HG03066 (cell line): Measurements from ENCODE around the gene HSD3B2.

Experiments
- ATAC-seq: cut with Tn5 transposase; IDR thresholded peaks from one replicate; pipeline ENCODE4 v1.9.1; 2021; ENCODE audit warnings: low read depth; ENCODE audit not compliant: unreplicated experiment

The HSD3B2 gene

GRCh38 chr1:119394085-119394484, 20.9 kb upstream of the HSD3B2 start:
- ATAC-seq: no peak

- no peak for ATAC-seq
Observed at GRCh38 chr1:119396982-119397381, 18.0 kb upstream of the HSD3B2 start.

GRCh38 chr1:119397986-119398385, 17.0 kb upstream of the HSD3B2 start:
- ATAC-seq: no peak

DNA sequence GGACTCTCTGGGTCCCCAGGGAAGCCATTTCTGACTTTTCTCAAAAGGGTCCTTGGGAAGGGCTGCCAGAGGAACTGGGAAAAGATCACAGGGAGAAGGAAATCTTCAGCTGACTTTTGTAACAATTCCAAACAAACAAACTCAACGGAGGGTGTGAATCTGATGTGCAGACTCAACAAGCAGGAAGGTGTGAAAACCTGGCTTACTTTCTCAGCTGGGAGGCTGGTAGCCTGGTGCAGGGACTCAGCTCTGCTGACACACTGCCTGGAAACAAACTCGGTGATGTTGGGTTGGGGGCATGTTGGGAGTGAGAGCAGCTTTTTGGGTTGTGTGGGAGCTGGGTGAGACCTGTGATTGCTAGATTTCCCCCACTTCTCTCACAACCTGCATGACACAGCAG, 10.2 kb upstream of the HSD3B2 start:
- ATAC-seq: no peak

DNA sequence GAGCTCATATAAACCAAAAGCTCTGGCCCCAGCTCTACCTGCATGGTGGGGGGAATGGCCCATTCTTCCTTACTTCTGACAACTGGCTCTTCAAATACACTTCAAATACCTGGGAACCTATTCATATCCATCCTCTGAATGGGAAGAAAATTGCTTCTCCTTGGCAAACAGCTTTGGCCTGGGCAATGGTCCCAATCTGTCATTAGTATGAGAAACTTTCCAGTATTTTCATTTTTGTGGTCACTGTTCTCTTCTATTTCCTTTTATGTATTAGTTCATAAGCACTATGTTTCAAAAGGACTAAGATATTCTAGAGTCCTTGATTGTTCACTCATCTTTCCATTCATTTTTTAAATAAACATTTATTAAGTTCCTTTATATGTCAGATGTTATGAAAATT, 5.2 kb upstream of the HSD3B2 start:
- no peak for ATAC-seq

- no peak for ATAC-seq
Observed at GRCh38 chr1:119410961-119411360, 4.0 kb upstream of the HSD3B2 start.

GRCh38 chr1:119416006-119416640, 1.2 kb downstream of the HSD3B2 start:
- ATAC-seq: no peak

GRCh38 chr1:119419109-119419508, 4.2 kb downstream of the HSD3B2 start:
- no peak for ATAC-seq

DNA sequence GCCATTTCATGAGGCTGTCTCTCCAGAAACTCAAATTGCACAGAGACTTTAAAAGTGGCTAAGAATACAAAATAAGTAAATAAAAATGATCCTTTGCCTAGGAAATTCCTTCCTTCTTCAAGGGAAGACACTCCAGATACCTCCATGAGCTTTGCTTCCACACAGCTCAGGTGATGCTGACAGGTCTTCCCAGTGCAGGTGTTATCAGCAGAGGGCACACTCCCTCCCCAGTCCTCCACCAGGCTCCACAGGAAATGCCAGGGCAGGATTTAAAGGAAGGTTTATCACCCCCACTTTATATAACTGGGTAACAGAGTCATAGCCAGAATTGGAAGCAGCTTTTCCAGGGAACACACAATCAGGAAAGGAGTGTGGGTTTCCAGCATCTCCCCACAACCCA, 5.7 kb downstream of the HSD3B2 start:
- ATAC-seq: no peak

- ATAC-seq: no peak
Observed at GRCh38 chr1:119422631-119423030, 7.7 kb downstream of the HSD3B2 start.

DNA sequence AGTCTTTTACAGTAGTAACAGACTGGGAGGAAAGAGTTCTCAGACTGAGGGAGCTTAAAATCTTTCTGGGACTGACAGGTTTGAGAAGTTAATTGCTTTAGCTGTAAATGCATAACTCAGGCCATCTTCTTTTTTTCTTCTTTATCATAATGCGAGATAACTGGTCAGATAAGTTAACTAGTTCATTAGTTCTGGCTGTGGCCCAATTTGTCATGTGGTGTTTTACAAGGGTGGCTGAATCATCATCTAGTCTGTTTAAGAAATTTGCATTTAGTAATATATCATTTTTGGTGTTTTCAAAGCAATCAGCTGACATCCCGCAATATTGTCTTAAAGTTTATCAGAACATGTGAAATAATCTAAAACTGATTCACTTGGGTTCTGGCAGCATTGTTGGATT, 14.0 kb downstream of the HSD3B2 start:
- ATAC-seq: no peak

GRCh38 chr1:119429687-119430086, 14.7 kb downstream of the HSD3B2 start:
- no peak for ATAC-seq

DNA sequence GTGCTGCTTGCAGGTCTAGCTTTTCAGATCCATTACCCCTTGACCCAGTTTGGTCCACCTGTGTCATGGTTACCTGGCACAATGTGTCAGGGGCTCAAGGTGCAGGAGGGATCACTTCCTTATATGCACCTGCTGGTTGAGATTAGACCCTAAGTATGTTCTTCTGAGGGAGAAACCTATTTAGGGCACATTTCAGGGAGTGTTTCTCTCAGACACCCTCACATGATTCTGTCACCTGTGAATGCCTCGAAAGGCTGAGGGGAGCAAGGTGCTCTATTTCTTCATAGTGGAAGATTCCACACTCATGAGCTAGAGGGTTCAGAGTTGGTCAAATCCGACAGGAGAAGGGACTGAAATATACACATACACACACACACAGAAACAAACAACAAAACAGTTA, 15.5 kb downstream of the HSD3B2 start:
- no peak for ATAC-seq

DNA sequence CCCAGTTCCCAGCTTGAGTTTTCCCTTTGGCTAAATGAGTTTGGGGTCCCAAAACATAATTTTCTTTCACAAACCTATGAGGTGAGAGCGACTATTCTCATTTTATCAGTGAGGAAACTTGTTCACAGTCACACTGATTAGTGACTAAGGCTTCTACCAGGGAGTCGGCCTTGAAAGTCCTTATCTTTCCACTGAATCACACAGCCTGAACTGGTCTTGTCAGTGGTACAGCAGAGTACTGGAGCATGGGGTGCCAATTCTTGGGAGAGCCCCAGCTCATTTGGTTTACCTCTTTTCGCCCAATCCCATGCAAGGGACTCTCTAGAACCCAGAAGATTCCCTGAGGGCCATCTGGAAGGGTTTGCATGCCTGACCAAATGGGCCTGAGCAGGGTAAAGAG, 16.9 kb downstream of the HSD3B2 start:
- ATAC-seq: no peak

DNA sequence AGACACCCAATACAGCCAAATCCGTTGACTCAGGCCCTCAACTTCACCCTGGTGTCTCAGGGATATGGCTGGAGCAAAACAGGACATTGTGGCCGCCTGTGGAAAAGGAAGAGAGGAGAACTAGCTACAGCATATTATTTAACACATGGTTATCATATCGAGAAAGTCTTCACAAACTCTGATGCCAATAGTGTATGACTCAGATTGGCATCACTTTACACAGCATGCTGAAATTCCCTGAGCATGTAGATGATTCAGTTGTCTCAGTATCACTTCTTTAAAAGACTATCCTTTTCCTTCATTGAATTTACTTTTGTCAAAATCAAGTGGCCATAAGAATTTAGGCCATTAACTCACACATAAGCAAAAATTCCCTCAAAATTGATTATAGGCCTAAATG, 20.1 kb downstream of the HSD3B2 start:
- ATAC-seq: no peak

GRCh38 chr1:119438761-119439160, 23.8 kb downstream of the HSD3B2 start:
- no peak for ATAC-seq

DNA sequence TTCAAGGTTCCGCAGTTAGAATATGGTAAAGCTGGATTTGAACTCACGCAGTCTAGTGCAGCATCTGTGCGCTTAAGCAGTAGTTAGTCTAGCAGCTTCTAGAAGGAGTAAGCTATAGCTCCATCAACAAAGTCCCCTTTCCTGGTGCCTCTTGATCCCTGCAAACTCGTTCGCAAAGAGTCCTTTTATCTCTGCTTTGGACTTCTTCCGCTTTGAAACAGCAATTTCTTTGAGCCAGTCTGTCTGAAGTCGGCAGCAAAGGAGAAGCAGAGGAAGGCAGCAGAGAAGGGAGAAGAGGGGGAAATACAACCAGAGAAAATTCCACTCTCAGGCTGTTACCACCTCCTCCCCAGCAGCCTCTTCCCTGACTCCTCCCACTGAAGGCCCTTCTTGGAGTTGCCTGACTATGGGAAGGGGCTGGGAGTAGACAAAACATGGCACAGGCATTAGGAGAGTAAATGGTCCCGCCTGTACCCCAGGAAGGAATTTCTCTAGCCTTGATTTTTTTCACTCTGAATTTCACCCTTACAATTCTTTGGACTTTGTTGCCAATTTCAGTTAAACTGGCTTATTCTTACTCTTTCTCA, 25.9 kb downstream of the HSD3B2 start:
- no peak for ATAC-seq

- ATAC-seq: no peak
Observed at GRCh38 chr1:119442756-119443155, 27.8 kb downstream of the HSD3B2 start.

GRCh38 chr1:119446321-119446720, 31.4 kb downstream of the HSD3B2 start:
- ATAC-seq: no peak

DNA sequence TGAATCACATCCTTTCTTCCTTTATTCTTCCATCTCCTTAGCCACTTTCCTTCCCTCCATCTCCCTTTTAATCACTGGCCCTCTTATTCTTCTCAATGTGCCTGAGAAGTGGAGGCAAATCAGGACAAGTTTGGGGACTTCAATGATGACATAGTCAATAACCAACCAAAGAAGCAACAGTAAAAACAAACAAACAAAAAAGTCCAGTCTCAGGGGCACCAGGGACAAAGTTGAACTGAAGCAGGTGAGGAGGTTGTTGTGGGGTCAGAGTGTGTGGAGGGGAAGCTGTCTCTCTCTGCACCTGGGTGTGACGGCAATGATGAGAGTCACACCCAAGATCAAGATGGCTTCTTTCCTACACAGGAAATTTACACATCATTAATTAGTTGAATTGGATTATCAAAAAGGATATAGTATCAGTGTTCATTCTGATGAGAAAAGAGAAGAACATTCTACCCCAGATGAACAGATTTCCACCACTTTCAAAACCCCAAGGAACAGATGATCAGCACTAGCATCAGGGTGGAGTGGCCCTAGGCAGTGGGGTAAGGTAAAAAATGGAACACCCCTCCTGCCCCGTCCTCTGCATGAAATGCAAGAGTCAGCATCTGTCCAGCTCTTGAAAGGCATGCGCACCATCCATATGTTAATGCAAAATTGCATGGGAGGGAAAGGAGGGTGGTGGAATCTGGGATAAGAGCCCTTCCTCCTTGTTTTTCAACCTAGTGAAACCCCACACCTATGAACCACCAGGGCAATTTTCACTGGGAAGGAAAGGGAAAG, 32.6 kb downstream of the HSD3B2 start:
- no peak for ATAC-seq

- no peak for ATAC-seq
Observed at GRCh38 chr1:119448127-119448511, 33.2 kb downstream of the HSD3B2 start.

GRCh38 chr1:119449971-119450370, 35.0 kb downstream of the HSD3B2 start:
- no peak for ATAC-seq
